ENCODE measurements around the gene SLC8A3. TPM values are rescaled to one million over a fixed set of nuclear protein-coding genes. Genes with fewer than 3 reads are reported as not detected.

SLC8A3 gene
- total and polyA plus RNA-seq, 4 donors, result 0.23 to 0.45 TPM; not detected in 2

DNA sequence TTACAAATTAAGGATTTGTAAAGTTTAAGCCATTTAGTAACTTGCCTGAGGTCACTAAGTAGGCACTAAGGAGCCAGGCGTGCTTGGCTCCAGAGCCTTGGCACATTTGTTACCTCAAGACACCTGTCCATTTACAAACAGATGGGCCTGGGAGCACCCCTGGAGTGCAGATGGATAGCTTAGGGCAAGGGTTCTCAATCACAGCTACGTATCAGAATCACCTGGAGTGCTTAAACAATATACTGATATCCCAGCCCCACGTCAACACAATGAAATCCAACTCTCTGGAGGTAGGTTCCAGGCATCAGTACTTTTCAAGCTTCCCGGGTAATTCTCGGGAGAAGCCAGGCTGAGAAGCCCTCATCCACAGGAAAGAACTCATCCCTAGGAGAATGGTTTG lies 45.4 kb downstream of the SLC8A3 start:
- ATAC-seq (ENCODE audit: low FRiP score) (no peak), DNase-seq (no peak)
- H3K27ac ChIP-seq (ENCODE audit: low read depth in 1 of 2, low read length in 2 of 2), result no peak overlapping the region
- no peaks in the 10 kb centered on the region for H3K4me1 ChIP-seq (ENCODE audit: control insufficient read depth in 1 of 2, insufficient read depth in 2 of 2, low read length in 2 of 2)
- H3K27me3 ChIP-seq (ENCODE audit: control insufficient read depth in 1 of 2, insufficient read depth in 2 of 2, low read length in 1 of 2), result no peaks in the 10 kb centered on the region
- no peak overlapping the region for H3K4me3 ChIP-seq (ENCODE audit: low read length in 2 of 2)
- no peaks in the 10 kb centered on the region for H3K36me3 ChIP-seq (ENCODE audit: control insufficient read depth in 1 of 2, insufficient read depth in 2 of 2, low read length in 1 of 2)
- no peaks in the 10 kb centered on the region for H3K9me3 ChIP-seq (ENCODE audit: control insufficient read depth, low read length)
- intact Hi-C loops (cut with DNase I), result no loop called here
- 80 to 85% methylated on average over 5 of the region's 5 CpGs for WGBS, 2 donors

DNA sequence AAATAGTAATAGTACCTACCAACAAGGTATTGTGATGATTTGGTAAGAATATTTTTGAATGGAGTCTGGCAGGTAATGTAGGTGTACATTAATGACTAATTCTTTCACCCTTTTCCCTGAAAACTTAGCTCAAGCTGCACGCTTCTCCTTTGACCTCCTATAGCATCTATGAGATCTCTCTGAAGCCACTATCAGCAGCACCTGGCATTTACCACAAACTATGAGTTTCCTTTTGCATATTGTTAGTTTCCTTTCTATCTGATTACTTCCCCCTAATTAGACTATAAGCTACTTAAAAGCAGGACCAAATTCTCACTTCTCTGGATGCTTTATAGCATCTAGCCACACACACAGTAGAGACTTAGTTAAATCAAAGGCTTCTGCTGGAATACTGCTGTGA lies 48.1 kb downstream of the SLC8A3 start:
- DNase-seq (no peak), ATAC-seq (ENCODE audit: low FRiP score) (no peak)
- Histone ChIP-seq H3K4me3 (ENCODE audit: low read length in 2 of 2) (no peak overlapping the region), H3K27ac (ENCODE audit: low read depth in 1 of 2, low read length in 2 of 2) (no peak overlapping the region), H3K9me3 (ENCODE audit: control insufficient read depth, low read length) (no peaks in the 10 kb centered on the region), H3K36me3 (ENCODE audit: control insufficient read depth in 1 of 2, insufficient read depth in 2 of 2, low read length in 1 of 2) (no peaks in the 10 kb centered on the region), H3K27me3 (ENCODE audit: control insufficient read depth in 1 of 2, insufficient read depth in 2 of 2, low read length in 1 of 2) (no peaks in the 10 kb centered on the region), H3K4me1 (ENCODE audit: control insufficient read depth in 1 of 2, insufficient read depth in 2 of 2, low read length in 2 of 2) (no peaks in the 10 kb centered on the region)
- WGBS, 2 donors, result 76 to 81% methylated on average over 1 of the region's 1 CpG
- intact Hi-C loops (cut with DNase I), result no loop called here

DNA sequence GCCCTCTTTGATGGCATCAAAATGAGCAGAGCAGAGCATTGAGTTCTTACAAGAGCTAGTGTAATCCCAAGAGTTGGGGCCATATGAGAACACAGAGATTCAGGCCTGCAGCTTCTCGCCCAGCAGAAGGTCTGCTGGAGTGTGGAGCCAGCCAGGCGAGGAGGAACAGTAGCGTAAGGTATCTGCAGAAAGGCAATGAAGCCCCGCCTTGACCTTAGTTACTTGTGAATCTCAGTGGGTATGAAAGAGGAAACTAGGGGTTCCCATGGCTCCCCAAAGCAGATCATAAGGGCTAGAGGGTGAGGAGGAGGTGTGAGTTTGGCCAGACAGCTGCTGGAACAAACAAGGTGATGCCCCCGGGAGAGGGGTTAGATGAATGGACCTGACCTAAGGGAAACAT lies 49.4 kb downstream of the SLC8A3 start:
- intact Hi-C loops (cut with DNase I), result no loop called here
- no peaks in the 10 kb centered on the region for H3K36me3 ChIP-seq (ENCODE audit: control insufficient read depth in 1 of 2, insufficient read depth in 2 of 2, low read length in 1 of 2)
- H3K27me3 ChIP-seq (ENCODE audit: control insufficient read depth in 1 of 2, insufficient read depth in 2 of 2, low read length in 1 of 2), result no peaks in the 10 kb centered on the region
- ATAC-seq (ENCODE audit: low FRiP score) (no peak), DNase-seq (no peak)
- 80 to 81% methylated on average over 5 of the region's 5 CpGs for WGBS, 2 donors
- H3K4me3 ChIP-seq (ENCODE audit: low read length in 2 of 2), result no peak overlapping the region
- H3K9me3 ChIP-seq (ENCODE audit: control insufficient read depth, low read length), result no peaks in the 10 kb centered on the region
- H3K27ac ChIP-seq (ENCODE audit: low read depth in 1 of 2, low read length in 2 of 2), result no peak overlapping the region
- H3K4me1 ChIP-seq (ENCODE audit: control insufficient read depth in 1 of 2, insufficient read depth in 2 of 2, low read length in 2 of 2), result no peaks in the 10 kb centered on the region

DNA sequence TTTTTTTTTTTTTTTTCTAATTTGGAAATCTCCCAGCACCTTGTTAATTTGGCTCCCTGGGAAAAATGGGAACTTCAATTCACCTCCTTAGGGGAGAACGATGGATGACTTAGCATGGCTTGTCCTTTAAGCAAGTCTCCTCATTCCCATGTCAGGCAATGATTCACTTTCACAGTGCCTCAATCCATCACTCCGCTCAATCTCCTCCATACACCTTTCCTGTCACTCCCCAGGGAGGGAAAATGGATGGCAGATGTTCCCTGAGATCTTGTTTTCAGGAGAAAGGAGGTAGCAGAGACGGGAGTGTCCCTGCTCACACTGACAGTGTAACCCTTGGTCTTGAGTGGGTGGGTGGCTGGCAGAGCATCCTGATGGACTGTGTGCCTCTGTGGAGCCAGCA lies 51.0 kb downstream of the SLC8A3 start:
- Histone ChIP-seq H3K4me3 (ENCODE audit: low read length in 2 of 2) (no peak overlapping the region), H3K27me3 (ENCODE audit: control insufficient read depth in 1 of 2, insufficient read depth in 2 of 2, low read length in 1 of 2) (no peaks in the 10 kb centered on the region), H3K4me1 (ENCODE audit: control insufficient read depth in 1 of 2, insufficient read depth in 2 of 2, low read length in 2 of 2) (no peaks in the 10 kb centered on the region), H3K9me3 (ENCODE audit: control insufficient read depth, low read length) (no peaks in the 10 kb centered on the region), H3K36me3 (ENCODE audit: control insufficient read depth in 1 of 2, insufficient read depth in 2 of 2, low read length in 1 of 2) (no peaks in the 10 kb centered on the region), H3K27ac (ENCODE audit: low read depth in 1 of 2, low read length in 2 of 2) (no peak overlapping the region)
- intact Hi-C loops (cut with DNase I), result no loop called here
- ATAC-seq (ENCODE audit: low FRiP score) (no peak), DNase-seq (no peak)
- WGBS, 2 donors, result 36 to 39% methylated on average over 3 of the region's 3 CpGs

DNA sequence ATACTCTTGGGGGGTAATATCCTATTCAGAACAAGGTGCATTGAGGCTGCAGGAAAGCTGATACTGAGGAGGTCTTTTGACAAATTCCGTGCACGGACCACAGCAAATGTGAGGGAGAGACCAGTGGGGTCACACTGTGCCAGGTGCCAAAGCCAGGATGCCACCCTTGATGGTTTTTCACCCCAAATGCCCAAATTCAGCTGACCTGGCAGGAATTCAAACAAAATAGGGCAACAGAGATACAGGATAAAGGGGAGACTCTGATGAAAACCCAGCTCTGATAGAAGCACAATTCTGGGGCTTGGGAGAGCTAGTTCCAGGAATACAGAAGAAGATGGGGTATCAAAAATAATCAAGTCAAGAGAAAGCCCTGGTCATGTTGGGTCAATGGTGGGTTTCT lies 55.3 kb downstream of the SLC8A3 start:
- H3K36me3 ChIP-seq (ENCODE audit: control insufficient read depth in 1 of 2, insufficient read depth in 2 of 2, low read length in 1 of 2), result no peaks in the 10 kb centered on the region
- no peak overlapping the region for H3K27ac ChIP-seq (ENCODE audit: low read depth in 1 of 2, low read length in 2 of 2)
- ATAC-seq (ENCODE audit: low FRiP score) (no peak), DNase-seq (no peak)
- no peak overlapping the region for H3K4me3 ChIP-seq (ENCODE audit: low read length in 2 of 2)
- H3K9me3 ChIP-seq (ENCODE audit: control insufficient read depth, low read length), result no peaks in the 10 kb centered on the region
- WGBS, 2 donors, result 54 to 58% methylated on average over 2 of the region's 2 CpGs
- H3K27me3 ChIP-seq (ENCODE audit: control insufficient read depth in 1 of 2, insufficient read depth in 2 of 2, low read length in 1 of 2), result no peaks in the 10 kb centered on the region
- intact Hi-C loops (cut with DNase I), result no loop called here
- H3K4me1 ChIP-seq (ENCODE audit: control insufficient read depth in 1 of 2, insufficient read depth in 2 of 2, low read length in 2 of 2), result no peaks in the 10 kb centered on the region

DNA sequence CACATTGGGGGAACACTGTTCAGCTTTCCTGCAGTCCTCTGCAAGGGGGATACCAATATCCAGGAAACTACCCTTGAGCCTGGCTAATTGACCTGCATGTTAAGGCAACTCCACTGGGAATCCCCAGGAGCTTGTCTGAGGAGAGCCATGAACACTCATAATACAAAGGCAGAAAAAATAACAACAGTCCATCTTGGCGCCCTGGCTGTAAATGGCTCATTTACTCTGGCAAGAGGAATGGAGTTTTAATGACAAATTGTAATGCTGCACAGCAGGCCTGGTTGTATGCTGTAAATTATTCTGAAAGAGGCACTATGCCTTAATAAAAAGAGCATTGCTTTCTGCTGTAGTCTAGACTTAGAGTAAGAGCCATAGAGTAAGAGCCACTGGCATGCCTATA lies 58.3 kb downstream of the SLC8A3 start:
- Histone ChIP-seq H3K36me3 (ENCODE audit: control insufficient read depth in 1 of 2, insufficient read depth in 2 of 2, low read length in 1 of 2) (no peaks in the 10 kb centered on the region), H3K4me1 (ENCODE audit: control insufficient read depth in 1 of 2, insufficient read depth in 2 of 2, low read length in 2 of 2) (no peaks in the 10 kb centered on the region), H3K27me3 (ENCODE audit: control insufficient read depth in 1 of 2, insufficient read depth in 2 of 2, low read length in 1 of 2) (no peaks in the 10 kb centered on the region), H3K9me3 (ENCODE audit: control insufficient read depth, low read length) (no peaks in the 10 kb centered on the region), H3K27ac (ENCODE audit: low read depth in 1 of 2, low read length in 2 of 2) (no peak overlapping the region), H3K4me3 (ENCODE audit: low read length in 2 of 2) (no peak overlapping the region)
- no peak for ATAC-seq (ENCODE audit: low FRiP score)
- no peak for DNase-seq
- WGBS, 2 donors, result 0 to 12% methylated on average over 1 of the region's 1 CpG
- intact Hi-C loops (cut with DNase I), result no loop called here

DNA sequence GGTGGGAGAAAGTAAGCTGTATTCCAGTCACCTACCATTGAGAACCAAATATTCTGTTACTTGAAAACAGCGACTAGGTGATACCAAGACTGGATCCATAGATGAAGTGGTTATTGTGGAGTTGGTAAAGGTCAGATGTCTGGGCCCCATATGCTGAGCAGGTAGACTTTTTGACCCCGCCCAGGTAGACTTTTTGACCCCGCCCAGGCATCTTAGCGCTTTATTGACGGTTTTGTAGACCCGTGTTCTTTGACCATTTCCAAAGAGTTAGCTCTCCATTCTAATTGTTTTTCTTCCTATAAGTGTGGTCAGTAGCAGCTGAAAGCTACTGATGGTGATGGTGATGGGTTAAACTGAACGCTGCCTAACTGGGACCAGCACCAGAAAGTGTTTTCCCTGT lies 61.6 kb downstream of the SLC8A3 start:
- Histone ChIP-seq H3K27ac (ENCODE audit: low read depth in 1 of 2, low read length in 2 of 2) (no peak overlapping the region), H3K36me3 (ENCODE audit: control insufficient read depth in 1 of 2, insufficient read depth in 2 of 2, low read length in 1 of 2) (no peaks in the 10 kb centered on the region), H3K9me3 (ENCODE audit: control insufficient read depth, low read length) (no peaks in the 10 kb centered on the region), H3K27me3 (ENCODE audit: control insufficient read depth in 1 of 2, insufficient read depth in 2 of 2, low read length in 1 of 2) (no peaks in the 10 kb centered on the region), H3K4me1 (ENCODE audit: control insufficient read depth in 1 of 2, insufficient read depth in 2 of 2, low read length in 2 of 2) (no peaks in the 10 kb centered on the region), H3K4me3 (ENCODE audit: low read length in 2 of 2) (no peak overlapping the region)
- ATAC-seq (ENCODE audit: low FRiP score), result no peak
- intact Hi-C loops (cut with DNase I), result no loop called here
- no peak for DNase-seq
- WGBS, 2 donors, result 84 to 87% methylated on average over 7 of the region's 7 CpGs

DNA sequence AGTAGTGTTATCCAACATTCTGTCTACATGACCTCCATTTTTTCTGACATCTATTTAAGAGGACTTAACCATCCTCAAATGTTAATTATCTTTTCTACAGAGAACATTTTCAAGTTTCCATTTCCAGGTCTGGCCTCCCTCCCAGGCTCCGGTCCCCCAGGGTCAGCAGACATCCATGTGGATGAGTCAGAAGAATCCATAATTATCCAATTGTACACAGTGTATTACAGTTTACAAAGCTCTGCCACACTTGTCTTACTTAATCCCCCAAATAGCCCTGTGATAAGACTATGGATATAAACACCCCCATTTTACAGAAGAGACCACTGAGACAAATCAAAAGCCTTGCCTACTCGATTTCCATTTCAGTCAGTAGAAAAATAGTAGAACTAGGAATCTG lies 65.0 kb downstream of the SLC8A3 start:
- no peaks in the 10 kb centered on the region for H3K4me1 ChIP-seq (ENCODE audit: control insufficient read depth in 1 of 2, insufficient read depth in 2 of 2, low read length in 2 of 2)
- no peak overlapping the region for H3K4me3 ChIP-seq (ENCODE audit: low read length in 2 of 2)
- H3K27me3 ChIP-seq (ENCODE audit: control insufficient read depth in 1 of 2, insufficient read depth in 2 of 2, low read length in 1 of 2), result no peaks in the 10 kb centered on the region
- H3K27ac ChIP-seq (ENCODE audit: low read depth in 1 of 2, low read length in 2 of 2), result no peak overlapping the region
- H3K36me3 ChIP-seq (ENCODE audit: control insufficient read depth in 1 of 2, insufficient read depth in 2 of 2, low read length in 1 of 2), result no peaks in the 10 kb centered on the region
- 85 to 86% methylated on average over 2 of the region's 2 CpGs for WGBS, 2 donors
- intact Hi-C loops (cut with DNase I), result no loop called here
- DNase-seq (no peak), ATAC-seq (ENCODE audit: low FRiP score) (no peak)
- no peaks in the 10 kb centered on the region for H3K9me3 ChIP-seq (ENCODE audit: control insufficient read depth, low read length)

DNA sequence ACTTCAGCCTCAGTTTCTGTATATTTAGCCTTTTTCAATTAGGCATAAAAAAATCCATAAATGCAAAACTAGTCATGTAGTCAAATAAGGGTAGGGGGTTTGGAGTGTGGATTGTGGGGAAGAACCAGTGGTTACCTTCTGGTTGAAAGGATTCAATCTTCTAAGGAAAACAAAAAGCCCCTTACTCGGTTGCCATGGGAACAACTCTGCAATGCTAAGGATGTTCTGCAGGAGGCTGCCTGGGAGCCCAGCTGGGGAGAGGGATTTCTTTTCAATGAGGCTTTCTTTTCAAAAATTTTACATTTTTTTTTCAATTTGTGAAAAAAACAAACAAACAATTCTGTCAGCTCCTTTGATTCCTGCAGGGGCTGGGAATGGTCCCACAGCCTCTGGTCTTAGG lies 67.2 kb downstream of the SLC8A3 start:
- Histone ChIP-seq H3K27me3 (ENCODE audit: control insufficient read depth in 1 of 2, insufficient read depth in 2 of 2, low read length in 1 of 2) (no peaks in the 10 kb centered on the region), H3K36me3 (ENCODE audit: control insufficient read depth in 1 of 2, insufficient read depth in 2 of 2, low read length in 1 of 2) (no peaks in the 10 kb centered on the region), H3K9me3 (ENCODE audit: control insufficient read depth, low read length) (no peaks in the 10 kb centered on the region), H3K4me3 (ENCODE audit: low read length in 2 of 2) (no peak overlapping the region), H3K27ac (ENCODE audit: low read depth in 1 of 2, low read length in 2 of 2) (no peak overlapping the region), H3K4me1 (ENCODE audit: control insufficient read depth in 1 of 2, insufficient read depth in 2 of 2, low read length in 2 of 2) (no peaks in the 10 kb centered on the region)
- ATAC-seq (ENCODE audit: low FRiP score) (no peak), DNase-seq (no peak)
- intact Hi-C loops (cut with DNase I), result no loop called here
- 9 to 22% methylated on average over 1 of the region's 1 CpG for WGBS, 2 donors

All from aorta (tissue), 5 donors.